ENCODE data around the gene UBE2J2.

Gene UBE2J2

DNA sequence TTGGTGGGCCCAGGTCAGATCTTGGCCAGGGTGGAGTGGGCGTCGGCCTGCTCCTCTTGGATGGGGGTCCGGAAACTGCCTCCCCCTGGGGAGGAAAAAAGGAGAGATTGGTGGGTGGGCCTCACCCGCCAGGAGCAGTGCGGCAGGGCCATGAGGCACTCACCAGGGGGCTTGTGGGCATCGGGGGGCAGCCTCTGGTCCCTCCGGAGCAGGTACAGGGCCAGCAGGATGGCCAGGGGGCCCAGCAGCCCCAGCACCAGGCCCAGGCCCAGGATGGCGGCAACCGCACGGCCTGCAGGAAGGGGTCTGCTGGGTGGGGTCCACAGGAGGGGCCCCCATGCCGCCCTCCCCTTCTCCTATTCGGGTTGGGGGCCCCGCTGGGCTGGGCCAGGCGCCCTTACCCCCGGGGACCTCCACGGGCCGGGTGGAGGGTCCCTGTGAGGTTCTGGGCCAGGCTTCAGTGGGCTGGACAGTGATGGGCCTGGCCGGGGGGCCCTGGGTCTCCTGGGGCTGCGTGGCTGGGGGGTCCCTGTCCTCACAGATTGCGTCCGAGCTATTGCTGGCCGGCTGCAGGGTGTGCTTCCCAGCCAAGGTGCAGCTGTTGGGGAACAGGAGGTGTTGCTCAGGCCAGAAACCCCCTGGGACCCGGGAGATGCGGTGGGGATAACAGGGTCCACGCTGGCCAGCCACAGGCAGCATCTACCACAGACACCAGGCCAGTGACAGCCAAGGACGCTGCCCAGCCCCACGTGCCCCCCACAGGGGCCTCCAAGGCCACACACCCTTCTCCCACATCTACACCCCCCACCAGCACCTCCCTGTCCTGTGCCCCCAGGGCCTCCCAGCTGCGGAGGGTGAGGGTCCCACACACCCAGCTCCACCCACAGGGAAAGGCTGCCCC is 61.9 kb downstream of the UBE2J2 start:
- no peak for DNase-seq (ENCODE audit: low read depth in 2 of 2)

GRCh38 chr1:1210726-1211540 is 62.7 kb downstream of the UBE2J2 start:
- DNase-seq (ENCODE audit: low read depth in 2 of 2), result no peak

DNA sequence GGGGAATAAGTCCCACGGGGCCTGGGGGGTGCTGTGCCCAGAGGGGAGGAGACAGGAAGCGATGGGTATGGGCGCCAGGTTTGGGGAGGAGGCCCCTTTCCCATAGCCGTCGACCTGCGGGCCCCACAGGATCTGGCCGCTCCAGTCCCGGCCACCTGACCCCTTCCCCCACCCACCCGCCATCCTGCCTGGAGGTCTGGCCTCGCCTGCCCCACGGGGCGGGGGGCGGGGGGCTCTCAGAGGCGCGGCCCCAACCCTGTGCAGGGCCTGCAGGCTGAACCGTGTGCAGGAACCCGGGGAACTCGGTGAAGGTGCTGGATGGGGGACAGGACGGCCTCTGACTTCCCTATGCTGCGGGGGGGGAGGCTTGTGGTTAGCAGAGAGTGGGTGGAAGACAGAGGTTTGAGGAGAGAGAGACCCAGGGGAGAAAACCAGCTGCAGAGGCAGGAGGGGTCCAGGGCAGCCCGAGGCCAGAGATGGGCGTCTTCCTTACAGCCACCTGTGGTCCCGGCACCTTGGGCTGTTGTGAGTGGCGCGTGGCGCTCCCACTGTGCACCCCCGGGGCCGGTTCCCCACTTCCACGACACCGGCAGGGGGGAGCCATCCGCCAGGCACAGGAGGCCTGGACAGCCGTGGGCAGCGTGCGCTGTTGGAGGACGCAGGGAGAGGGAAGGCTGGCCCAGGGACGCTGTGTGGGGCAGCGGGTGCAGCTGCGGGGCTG is 64.8 kb downstream of the UBE2J2 start:
- peak in 1 of 2 donors; percentile 65 for DNase-seq (ENCODE audit: low read depth in 2 of 2)

- DNase-seq (ENCODE audit: low read depth in 2 of 2), result no peak
These were observed 66.1 kb downstream of the UBE2J2 start for GRCh38 chr1:1207571-1207892.

GRCh38 chr1:1206966-1207531 is 66.6 kb downstream of the UBE2J2 start:
- no peak for DNase-seq (ENCODE audit: low read depth in 2 of 2)

DNA sequence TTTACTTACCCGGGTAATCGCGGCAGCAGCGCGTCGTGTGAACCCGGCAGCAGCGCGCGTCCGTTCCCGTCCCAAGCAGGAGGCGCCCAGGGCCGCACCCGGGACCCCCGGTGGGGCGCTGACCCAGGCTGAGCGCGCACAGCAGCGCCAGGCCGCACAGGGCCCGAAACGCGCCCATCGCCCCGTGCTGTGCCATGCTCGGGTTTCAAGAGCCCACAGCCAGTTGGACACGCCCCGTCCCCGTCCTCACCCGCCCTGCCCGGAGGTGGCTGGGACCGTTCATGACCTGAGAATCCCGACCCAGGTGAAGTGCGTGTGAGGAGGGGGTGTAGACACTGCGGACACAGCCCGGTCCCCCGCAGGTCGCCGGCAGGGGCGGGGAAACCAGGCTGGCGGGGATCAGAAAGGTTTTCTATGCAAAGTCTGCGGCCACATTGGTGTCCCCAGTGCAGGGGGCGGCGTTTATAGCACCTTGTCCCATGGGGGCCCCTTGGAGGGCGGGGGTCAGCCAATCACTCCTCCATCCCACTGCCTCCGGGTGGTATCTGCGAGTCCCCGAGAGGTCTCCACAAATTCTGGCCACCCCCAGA is 67.2 kb downstream of the UBE2J2 start, which contains the start of gene TNFRSF18:
TSS of gene TNFRSF18 (minus strand) at position 217 of the 590 bp plus-strand sequence. CDS start at position 196, 21 bp downstream.
- peak in 1 of 2 donors; percentile 48 for DNase-seq (ENCODE audit: low read depth in 2 of 2)

- DNase-seq (ENCODE audit: low read depth in 2 of 2), result no peak
These were observed 67.8 kb downstream of the UBE2J2 start for GRCh38 chr1:1205769-1206375.

GRCh38 chr1:1204998-1205768 is 68.5 kb downstream of the UBE2J2 start:
- DNase-seq (ENCODE audit: low read depth in 2 of 2), result no peak

- DNase-seq (ENCODE audit: low read depth in 2 of 2), result no peak
These were observed 69.2 kb downstream of the UBE2J2 start for GRCh38 chr1:1204425-1204920.

Measured in stimulated activated CD4-positive, alpha-beta T cell treated with anti-CD3 and anti-CD28 coated beads, Interleukin-15, amount 100 ng/mL, for 48 hours (primary cell).